HEK293 (cell line): Measurements from ENCODE around the gene POLA2.

ENCODE experiments used
- CTCF ChIA-PET: fragments of 350-600 bp; formaldehyde crosslinking; extraction: SDS; loops from one replicate; lab custom pipeline; 2021; ENCODE audit warnings: antibody characterized with exemption; lab: Yijun Ruan, JAX
- POLR2A ChIA-PET: fragments of 300-600 bp; formaldehyde crosslinking; extraction: SDS; loops from one replicate; lab custom pipeline; 2020; ENCODE audit warnings: antibody characterized with exemption, inconsistent platforms; lab: Yijun Ruan, JAX
- H3K27ac ChIP-seq: fragments of 200-500 bp; sonication (Bioruptor generic); 2 replicates; pipeline ENCODE4 v1.5.1; 2014; ENCODE audit warnings: low read depth, low read length, control low read depth, inconsistent platforms; ENCODE audit errors: extremely low read depth
- H3K36me3 ChIP-seq, 2 experiments: fragments of 200-500 bp in 1 of 2; sonication (Bioruptor generic) in 1 of 2; 1 replicate in 1 of 2; 2 replicates in 1 of 2; pipeline ENCODE4 v1.5.1; 2014 to 2017; ENCODE audit warnings: inconsistent platforms in 2 of 2, low read length in 2 of 2; ENCODE audit not compliant: control insufficient read depth in 2 of 2, insufficient read depth in 1 of 2
- H3K4me1 ChIP-seq: fragments of 200-500 bp; sonication (Bioruptor generic); 2 replicates; pipeline ENCODE4 v1.5.1; 2014; ENCODE audit warnings: mild to moderate bottlenecking, low read length, inconsistent platforms; ENCODE audit not compliant: control insufficient read depth, insufficient read depth
- H3K4me3 ChIP-seq: 2 replicates; pipeline ENCODE4 v1.5.1; 2011; ENCODE audit warnings: low read depth, mild to moderate bottlenecking, control low read depth, low read length, moderate library complexity
- H3K9me3 ChIP-seq: fragments of 200-500 bp; sonication (Bioruptor generic); 2 replicates; pipeline ENCODE4 v1.5.1; 2014; ENCODE audit warnings: low read depth, low read length, inconsistent platforms; ENCODE audit not compliant: control insufficient read depth, insufficient read depth
- BCL11B ChIP-seq: fragments of 450-650 bp; formaldehyde crosslinking; IDR thresholded peaks from 2 replicates; pipeline ENCODE4 v1.5.1; 2016; ENCODE audit warnings: low read depth, missing biosample characterization, missing genetic modification characterization
- KLF10 ChIP-seq: fragments of 450-650 bp; IDR thresholded peaks from 2 replicates; pipeline ENCODE4 v1.5.1; 2018; ENCODE audit warnings: missing biosample characterization, mild to moderate bottlenecking, missing genetic modification characterization
- SCRT2 ChIP-seq: fragments of 450-650 bp; formaldehyde crosslinking; IDR thresholded peaks from 2 replicates; pipeline ENCODE4 v1.5.1; 2016; ENCODE audit warnings: missing biosample characterization, missing genetic modification characterization
- ZBTB8A ChIP-seq: fragments of 450-650 bp; formaldehyde crosslinking; IDR thresholded peaks from 2 replicates; pipeline ENCODE4 v1.5.1; 2016; ENCODE audit warnings: missing biosample characterization, missing genetic modification characterization
- ZNF112 ChIP-seq: fragments of 450-650 bp; formaldehyde crosslinking; IDR thresholded peaks from 2 replicates; pipeline ENCODE4 v1.5.0; 2017; ENCODE audit warnings: missing biosample characterization, missing genetic modification characterization
- ZNF138 ChIP-seq: fragments of 450-650 bp; formaldehyde crosslinking; IDR thresholded peaks from 2 replicates; pipeline ENCODE4 v1.5.1; 2016; ENCODE audit warnings: missing biosample characterization, missing genetic modification characterization, borderline replicate concordance
- ZNF571 ChIP-seq: fragments of 450-650 bp; formaldehyde crosslinking; IDR thresholded peaks from 2 replicates; pipeline ENCODE4 v1.5.0; 2017; ENCODE audit warnings: missing biosample characterization, missing genetic modification characterization
- ZNF654 ChIP-seq: fragments of 450-650 bp; formaldehyde crosslinking; IDR thresholded peaks from 2 replicates; pipeline ENCODE4 v1.5.1; 2016; ENCODE audit warnings: low read depth, missing biosample characterization, missing genetic modification characterization
- ZNF660 ChIP-seq: fragments of 450-650 bp; IDR thresholded peaks from 2 replicates; pipeline ENCODE4 v1.5.1; 2018; ENCODE audit warnings: missing biosample characterization, mild to moderate bottlenecking, missing genetic modification characterization
- TF ChIP-seq, protein P1 (sequence below): fragments of 450-650 bp; formaldehyde crosslinking; IDR thresholded peaks from 2 replicates; pipeline ENCODE4 v1.5.1; 2016; ENCODE audit warnings: missing biosample characterization, missing genetic modification characterization

POLA2 gene

DNA sequence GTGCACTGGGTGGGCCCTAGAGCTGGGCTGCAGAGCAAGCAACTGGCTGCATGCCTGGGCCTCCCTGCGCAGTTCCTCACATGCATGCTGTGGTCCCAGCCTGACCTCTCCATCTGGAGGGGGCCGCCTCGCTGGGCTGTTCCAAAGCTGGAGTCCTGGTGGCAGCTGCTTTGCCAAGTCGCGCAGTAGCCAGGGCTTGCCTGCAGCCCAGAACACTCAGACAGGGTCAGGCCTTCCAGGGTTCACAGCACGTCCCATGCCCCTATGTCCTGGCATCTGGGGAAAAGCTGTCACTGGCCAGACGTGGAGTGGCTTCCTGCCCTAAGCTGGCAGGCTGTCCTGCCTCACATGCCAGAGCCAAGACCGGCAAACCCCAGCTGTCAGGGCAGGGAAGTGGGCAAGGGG, 36.4 kb downstream of the POLA2 start:
- no peak overlapping the region for H3K27ac ChIP-seq
- no peak for TF ChIP-seq ZNF112
- no peak for TF ChIP-seq ZNF660 (tag by site-specific recombination)
- no peak for TF ChIP-seq SCRT2 (tag by site-specific recombination)
- TF ChIP-seq ZNF654 (tag by site-specific recombination), result no peak
- TF ChIP-seq ZNF571, result no peak
- no peak for TF ChIP-seq ZNF138 (tag by site-specific recombination)
- TF ChIP-seq, all 188 proteins: peak for 0
- no peak overlapping the region for H3K4me3 ChIP-seq
- no peaks in the 10 kb centered on the region for H3K4me1 ChIP-seq
- H3K9me3 ChIP-seq, result no peaks in the 10 kb centered on the region
- POLR2A ChIA-PET, result interaction anchor here (0.6 kb wide), 1 partner anchor 23 kb away, joined by 3 read pairs; no protein-coding TSS in a partner anchor
- H3K36me3 ChIP-seq, result peaks cover 0 to 87% of the 10 kb centered on the region in 2 experiments; a peak in 2 of 3 replicates
- CTCF ChIA-PET, result interaction anchor here (1.0 to 4.3 kb wide), 2 partner anchors 18 to 23 kb away, joined by 3 to 36 read pairs; partner anchors contain the start of gene CDC42EP2

DNA sequence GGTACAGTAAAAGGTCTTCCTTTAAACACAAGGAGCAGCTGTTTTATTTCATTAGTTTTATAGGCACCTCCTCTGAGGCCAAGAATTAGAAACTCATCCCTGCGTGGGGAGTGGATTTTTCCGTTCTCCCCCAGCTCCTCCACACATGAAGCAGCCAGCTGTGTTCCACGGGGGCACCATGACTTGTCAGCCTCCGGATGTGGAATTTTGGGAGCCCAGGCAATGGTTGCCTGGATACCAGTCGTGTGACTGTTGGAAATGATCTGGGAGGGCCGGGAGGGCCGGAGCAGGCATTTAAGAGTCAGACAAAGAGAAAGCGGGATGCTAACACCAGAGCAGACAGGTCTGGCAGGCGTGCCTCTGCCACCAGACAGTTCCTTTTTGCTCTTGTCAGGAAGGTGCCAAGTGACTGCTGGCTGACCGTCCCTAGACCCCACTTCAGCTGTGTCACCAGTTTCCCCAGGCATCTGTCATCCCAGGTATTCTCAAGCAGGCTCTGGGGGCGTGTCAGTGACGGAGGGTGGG, 37.0 kb downstream of the POLA2 start:
- TF ChIP-seq KLF10 (tag by site-specific recombination), result peak; percentile 33; the same call in 1 of the 2 replicates
- TF ChIP-seq, protein P1, sequence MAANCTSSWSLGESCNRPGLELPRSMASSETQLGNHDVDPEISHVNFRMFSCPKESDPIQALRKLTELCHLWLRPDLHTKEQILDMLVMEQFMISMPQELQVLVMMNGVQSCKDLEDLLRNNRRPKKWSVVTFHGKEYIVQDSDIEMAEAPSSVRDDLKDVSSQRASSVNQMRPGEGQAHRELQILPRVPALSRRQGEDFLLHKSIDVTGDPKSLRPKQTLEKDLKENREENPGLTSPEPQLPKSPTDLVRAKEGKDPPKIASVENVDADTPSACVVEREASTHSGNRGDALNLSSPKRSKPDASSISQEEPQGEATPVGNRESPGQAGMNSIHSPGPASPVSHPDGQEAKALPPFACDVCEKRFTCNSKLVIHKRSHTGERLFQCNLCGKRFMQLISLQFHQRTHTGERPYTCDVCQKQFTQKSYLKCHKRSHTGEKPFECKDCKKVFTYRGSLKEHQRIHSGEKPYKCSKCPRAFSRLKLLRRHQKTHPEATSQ (tag by site-specific recombination), result no peak
- H3K36me3 ChIP-seq, result peaks cover 0 to 86% of the 10 kb centered on the region in 2 experiments; a peak in 2 of 3 replicates
- ChIA-PET POLR2A (interaction anchor here (0.6 kb wide), 1 partner anchor 23 kb away, joined by 3 read pairs; no protein-coding TSS in a partner anchor), CTCF (interaction anchor here (1.0 to 4.3 kb wide), 2 partner anchors 17 to 23 kb away, joined by 3 to 36 read pairs; partner anchors contain the start of gene CDC42EP2)
- H3K27ac ChIP-seq, result no peak overlapping the region
- no peaks in the 10 kb centered on the region for H3K9me3 ChIP-seq
- no peaks in the 10 kb centered on the region for H3K4me1 ChIP-seq
- H3K4me3 ChIP-seq, result no peak overlapping the region

DNA sequence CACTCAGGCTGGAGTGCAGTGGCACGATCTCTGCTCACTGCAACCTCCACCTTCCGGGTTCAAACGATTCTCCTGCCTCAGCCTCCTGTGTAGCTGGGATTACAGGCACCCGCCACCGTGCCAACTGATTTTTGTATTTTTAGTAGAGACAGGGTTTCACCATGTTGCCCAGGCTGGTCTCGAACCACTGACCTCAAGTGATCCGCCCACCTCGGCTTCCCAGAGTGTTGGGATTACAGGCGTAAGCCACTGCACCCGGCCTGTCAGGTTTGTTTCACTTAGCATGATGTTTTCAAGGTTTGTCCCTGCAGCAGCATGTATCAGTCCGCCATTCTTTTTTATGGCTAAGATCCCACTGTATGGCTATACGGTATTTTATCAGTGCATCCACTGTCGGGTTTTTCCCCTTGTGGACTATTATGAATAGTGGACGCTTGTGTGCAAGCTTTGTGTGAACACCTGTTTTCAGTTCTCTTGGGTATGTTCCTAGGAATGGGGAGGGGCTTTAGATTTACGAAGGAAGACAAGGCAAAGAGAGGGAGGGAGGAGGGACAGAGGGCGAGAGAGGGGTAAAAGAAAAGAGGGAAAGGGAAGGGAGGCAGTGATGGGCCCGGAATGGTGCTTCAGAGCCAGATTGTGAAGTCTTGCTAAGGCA, 39.0 kb downstream of the POLA2 start:
- Histone ChIP-seq H3K27ac (no peak overlapping the region), H3K4me3 (no peak overlapping the region), H3K9me3 (no peaks in the 10 kb centered on the region), H3K4me1 (0 out of 2 replicates have a peak, but pooled peaks cover 3% of the 10 kb centered on the region), H3K36me3 (peaks cover 0 to 80% of the 10 kb centered on the region in 2 experiments; a peak in 2 of 3 replicates)
- no peak for TF ChIP-seq ZBTB8A
- ChIA-PET CTCF (interaction anchor here (0.7 kb wide), 2 partner anchors 10 to 22 kb away, joined by 3 read pairs; no protein-coding TSS in a partner anchor), POLR2A (no interaction called here)

DNA sequence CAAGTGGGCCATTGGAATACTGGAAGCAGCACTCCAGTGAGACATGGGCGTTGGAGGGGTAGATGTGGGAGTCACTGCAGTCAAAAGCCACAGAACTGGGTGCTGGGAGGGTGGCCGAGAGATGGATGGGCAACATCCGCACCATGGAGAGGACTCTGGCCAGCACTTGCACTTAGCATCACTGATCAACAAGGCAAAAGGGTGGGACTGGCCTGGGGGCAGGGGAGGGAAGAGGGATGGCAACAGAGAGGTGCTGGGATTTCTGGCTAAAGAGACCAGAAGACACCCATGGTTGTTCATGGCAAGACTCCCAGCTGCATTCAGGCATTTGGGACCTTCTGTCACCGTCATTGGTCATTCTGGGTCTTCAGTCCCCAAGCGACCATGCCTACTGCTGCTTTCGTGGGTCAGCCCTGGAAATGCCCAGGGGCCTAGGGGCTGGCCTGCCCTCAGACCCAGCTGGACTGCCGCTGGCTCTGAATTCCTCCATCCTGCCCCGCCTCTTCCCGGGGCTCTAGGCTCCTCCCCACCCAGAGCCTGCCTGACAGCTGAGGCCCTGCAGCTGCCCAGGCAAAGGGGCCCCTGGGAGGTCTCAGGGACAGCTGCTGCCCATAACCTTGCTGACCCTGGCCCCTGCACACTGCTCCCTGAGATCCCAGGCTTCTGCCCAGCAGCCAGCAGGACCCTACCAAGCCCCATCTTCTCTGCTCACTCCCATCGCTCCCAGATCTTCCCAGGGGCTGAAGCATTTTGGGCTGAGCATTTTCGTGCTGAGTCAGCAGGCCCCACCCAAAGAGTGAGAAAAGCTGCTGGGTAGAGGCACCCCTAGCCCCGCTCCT, 39.9 kb downstream of the POLA2 start:
- H3K4me3 ChIP-seq, result no peak overlapping the region
- TF ChIP-seq ZBTB8A (peak; percentile 39), BCL11B (tag by site-specific recombination) (no peak)
- ChIA-PET CTCF (interaction anchor here (0.7 kb wide), 1 partner anchor 9 kb away, joined by 3 read pairs; no protein-coding TSS in a partner anchor), POLR2A (no interaction called here)
- peaks cover 0 to 70% of the 10 kb centered on the region in 2 experiments; a peak in 2 of 3 replicates for H3K36me3 ChIP-seq
- no peak overlapping the region for H3K27ac ChIP-seq
- no peaks in the 10 kb centered on the region for H3K9me3 ChIP-seq
- H3K4me1 ChIP-seq, result 0 out of 2 replicates have a peak, but pooled peaks cover 3% of the 10 kb centered on the region
